ENCODE measurements around the gene PPM1A.

- no peak for TF ChIP-seq CTCF (IDR thresholded peaks at IDR 0.05)
- no peak for TF ChIP-seq EZH2 (IDR thresholded peaks at IDR 0.05; ENCODE audit: borderline replicate concordance, insufficient read depth, low read depth, low read length, poor library complexity, severe bottlenecking)
These were observed 49.7 kb upstream of the PPM1A start for GRCh38 chr14:60199321-60199720.

Measured in B cell (primary cell).